ENCODE data around the gene DCHS1. TPM values are rescaled to one million over a fixed set of nuclear protein-coding genes. Genes with fewer than 3 reads are reported as not detected.
A peak's percentile ranks its signal among the peaks of the same experiment; 100 is the strongest.

The DCHS1 gene
- total and polyA plus RNA-seq, 9 of the 15 experiments (the other 6 are each of a cell fraction or from before 2014, with no cell fraction given): 0.04 to 0.49 (median 0.14) TPM; not detected in 2

DNA sequence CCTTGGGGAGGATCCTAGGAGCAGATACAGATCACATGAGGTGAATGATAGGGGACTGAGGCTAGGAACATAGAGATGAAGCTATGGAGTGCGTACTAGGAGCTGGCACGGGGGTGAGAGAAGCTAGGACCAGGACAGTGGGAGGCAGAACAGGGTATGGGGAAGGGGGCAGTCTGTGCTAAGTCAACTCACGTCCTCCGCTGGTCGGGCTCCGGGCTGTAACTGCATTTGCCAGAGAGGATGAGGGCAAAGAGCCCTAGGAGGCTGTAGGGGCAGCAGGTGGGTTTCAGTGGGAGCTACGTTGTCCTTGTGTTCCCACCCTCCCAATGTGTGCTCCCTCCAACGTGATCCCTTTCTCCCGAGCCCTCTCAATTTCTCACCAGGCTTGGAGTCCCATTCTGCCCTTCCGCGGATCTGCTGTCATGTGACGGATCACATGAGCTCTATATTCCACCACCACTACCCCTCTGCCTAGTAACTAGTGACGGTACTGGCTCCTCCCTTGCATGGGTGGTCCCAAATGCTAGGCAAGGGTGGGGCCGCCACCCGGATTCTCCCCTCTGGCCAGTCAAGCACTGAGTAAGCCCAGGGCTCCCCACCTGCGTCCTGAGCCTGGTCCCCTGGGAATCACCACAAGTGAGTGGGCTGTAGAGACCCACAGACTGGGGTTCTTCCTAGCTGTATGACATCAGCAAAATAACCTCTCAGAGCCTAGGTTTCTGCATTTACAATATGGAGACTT, 36.4 kb downstream of the DCHS1 start, which contains the start of gene TPP1 (continued):
- TF ChIP-seq KAT8 (IDR thresholded peaks at IDR 0.05; ENCODE audit: low read depth) (no peak), ZFP30 (CRISPR knock-in tag; IDR thresholded peaks at IDR 0.05; ENCODE audit: borderline replicate concordance) (no peak), HNRNPLL (IDR thresholded peaks at IDR 0.05; ENCODE audit: low read depth, low read length, poor library complexity, severe bottlenecking) (no peak), RAD51 (IDR thresholded peaks at IDR 0.05; ENCODE audit: borderline replicate concordance, low read depth) (peak; percentile 99), COPS2 (conservative IDR thresholded peaks at IDR 0.05) (no peak), ZNF77 (CRISPR knock-in tag; IDR thresholded peaks at IDR 0.05) (no peak), TEAD4 (IDR thresholded peaks at IDR 0.05; ENCODE audit: low read length) (peak; percentile 19; the same call in 1 of the 2 replicates), TEAD4 (CRISPR knock-in tag; IDR thresholded peaks at IDR 0.05; ENCODE audit: borderline replicate concordance) (no peak), SMARCC2 (IDR thresholded peaks at IDR 0.05; ENCODE audit: low read depth) (no peak), ZNF431 (CRISPR knock-in tag; IDR thresholded peaks at IDR 0.05) (no peak), MEF2D (tag; conservative IDR thresholded peaks at IDR 0.05; ENCODE audit: low read depth) (no peak), HEY1 (CRISPR knock-in tag; IDR thresholded peaks at IDR 0.05; ENCODE audit: borderline replicate concordance) (no peak), CBX5 (IDR thresholded peaks at IDR 0.05; ENCODE audit: borderline replicate concordance, low read depth) (no peak), RCOR1 (IDR thresholded peaks at IDR 0.05; ENCODE audit: borderline replicate concordance in 1 of 2, low read depth in 2 of 2, low read length in 2 of 2) (peak in 1 of 2 experiments; percentile 70; a peak in 1 of 4 replicates), PYGO2 (tag; IDR thresholded peaks at IDR 0.05) (no peak), STAT5B (CRISPR knock-in tag; IDR thresholded peaks at IDR 0.05) (no peak), PHTF2 (CRISPR knock-in tag; IDR thresholded peaks at IDR 0.05) (no peak), GTF2F1 (IDR thresholded peaks at IDR 0.05; ENCODE audit: low read depth, low read length) (peak; percentile 96; the same call in 1 of the 2 replicates), ZNF699 (CRISPR knock-in tag; IDR thresholded peaks at IDR 0.05; ENCODE audit: insufficient replicate concordance) (no peak), ARID1B (IDR thresholded peaks at IDR 0.05) (no peak), MYNN (IDR thresholded peaks at IDR 0.05) (no peak), MYNN (CRISPR knock-in tag; IDR thresholded peaks at IDR 0.05) (no peak), ZNF830 (CRISPR knock-in tag; IDR thresholded peaks at IDR 0.05) (no peak), NEUROD1 (IDR thresholded peaks at IDR 0.05; ENCODE audit: borderline replicate concordance, low read depth, low read length, partially characterized antibody) (peak; percentile 31)
- TF ChIP-seq, protein P1, sequence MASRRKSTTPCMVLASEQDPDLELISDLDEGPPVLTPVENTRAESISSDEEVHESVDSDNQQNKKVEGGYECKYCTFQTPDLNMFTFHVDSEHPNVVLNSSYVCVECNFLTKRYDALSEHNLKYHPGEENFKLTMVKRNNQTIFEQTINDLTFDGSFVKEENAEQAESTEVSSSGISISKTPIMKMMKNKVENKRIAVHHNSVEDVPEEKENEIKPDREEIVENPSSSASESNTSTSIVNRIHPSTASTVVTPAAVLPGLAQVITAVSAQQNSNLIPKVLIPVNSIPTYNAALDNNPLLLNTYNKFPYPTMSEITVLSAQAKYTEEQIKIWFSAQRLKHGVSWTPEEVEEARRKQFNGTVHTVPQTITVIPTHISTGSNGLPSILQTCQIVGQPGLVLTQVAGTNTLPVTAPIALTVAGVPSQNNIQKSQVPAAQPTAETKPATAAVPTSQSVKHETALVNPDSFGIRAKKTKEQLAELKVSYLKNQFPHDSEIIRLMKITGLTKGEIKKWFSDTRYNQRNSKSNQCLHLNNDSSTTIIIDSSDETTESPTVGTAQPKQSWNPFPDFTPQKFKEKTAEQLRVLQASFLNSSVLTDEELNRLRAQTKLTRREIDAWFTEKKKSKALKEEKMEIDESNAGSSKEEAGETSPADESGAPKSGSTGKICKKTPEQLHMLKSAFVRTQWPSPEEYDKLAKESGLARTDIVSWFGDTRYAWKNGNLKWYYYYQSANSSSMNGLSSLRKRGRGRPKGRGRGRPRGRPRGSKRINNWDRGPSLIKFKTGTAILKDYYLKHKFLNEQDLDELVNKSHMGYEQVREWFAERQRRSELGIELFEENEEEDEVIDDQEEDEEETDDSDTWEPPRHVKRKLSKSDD (conservative IDR thresholded peaks at IDR 0.05; ENCODE audit: low read length): no peak
- TF ChIP-seq, protein P2, sequence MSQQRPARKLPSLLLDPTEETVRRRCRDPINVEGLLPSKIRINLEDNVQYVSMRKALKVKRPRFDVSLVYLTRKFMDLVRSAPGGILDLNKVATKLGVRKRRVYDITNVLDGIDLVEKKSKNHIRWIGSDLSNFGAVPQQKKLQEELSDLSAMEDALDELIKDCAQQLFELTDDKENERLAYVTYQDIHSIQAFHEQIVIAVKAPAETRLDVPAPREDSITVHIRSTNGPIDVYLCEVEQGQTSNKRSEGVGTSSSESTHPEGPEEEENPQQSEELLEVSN (IDR thresholded peaks at IDR 0.05; ENCODE audit: borderline replicate concordance in 1 of 2, extremely low read depth in 1 of 2, insufficient read depth in 1 of 2, insufficient read length in 1 of 2, low read depth in 1 of 2, low read length in 1 of 2, poor library complexity in 1 of 2, severe bottlenecking in 1 of 2): peak in 1 of 2 experiments; percentile 44

Measured in K562 (cell line).